HEK293 (cell line): ENCODE data around the gene HRK.

ENCODE experiments used
- ATF2 ChIP-seq: fragments of 450-650 bp; formaldehyde crosslinking; IDR thresholded peaks from 2 replicates; pipeline ENCODE4 v1.5.1; 2016; ENCODE audit warnings: missing biosample characterization, missing genetic modification characterization, low read depth
- BCL11A ChIP-seq: fragments of 450-650 bp; formaldehyde crosslinking; IDR thresholded peaks from 2 replicates; pipeline ENCODE4 v1.5.1; 2016; ENCODE audit warnings: low read depth, missing biosample characterization, missing genetic modification characterization
- CTCF ChIP-seq: fragments of 450-650 bp; formaldehyde crosslinking; IDR thresholded peaks from 2 replicates; pipeline ENCODE4 v1.5.1; 2016; ENCODE audit warnings: missing biosample characterization, missing genetic modification characterization
- FEZF1 ChIP-seq: fragments of 450-650 bp; formaldehyde crosslinking; IDR thresholded peaks from 2 replicates; pipeline ENCODE4 v1.5.1; 2016; ENCODE audit warnings: missing biosample characterization, missing genetic modification characterization
- HOXA7 ChIP-seq: sonication (generic); formaldehyde crosslinking; IDR thresholded peaks from 2 replicates; pipeline ENCODE4 v1.8.1; 2022; ENCODE audit warnings: missing genetic modification reagents, borderline replicate concordance
- ZNF146 ChIP-seq: fragments of 450-650 bp; formaldehyde crosslinking; IDR thresholded peaks from 2 replicates; pipeline ENCODE4 v1.5.1; 2016; ENCODE audit warnings: missing biosample characterization, missing genetic modification characterization
- ZNF24 ChIP-seq: fragments of 450-650 bp; formaldehyde crosslinking; IDR thresholded peaks from 2 replicates; pipeline ENCODE4 v1.5.1; 2016; ENCODE audit warnings: missing biosample characterization, missing genetic modification characterization
- ZNF341 ChIP-seq: fragments of 450-650 bp; formaldehyde crosslinking; IDR thresholded peaks from 2 replicates; pipeline ENCODE4; 2016; ENCODE audit warnings: low read depth, missing biosample characterization, missing genetic modification characterization
- ZNF549 ChIP-seq: fragments of 450-650 bp; IDR thresholded peaks from 2 replicates; pipeline ENCODE4 v1.5.1; 2018; ENCODE audit warnings: missing biosample characterization, missing genetic modification characterization, mild to moderate bottlenecking, inconsistent platforms, moderate library complexity
- ZNF843 ChIP-seq: fragments of 450-650 bp; formaldehyde crosslinking; IDR thresholded peaks from 2 replicates; pipeline ENCODE4 v1.5.1; 2016; ENCODE audit warnings: missing biosample characterization, missing genetic modification characterization
- TF ChIP-seq, protein P1 (sequence below): fragments of 450-650 bp; formaldehyde crosslinking; IDR thresholded peaks from 2 replicates; pipeline ENCODE4 v1.5.1; 2016; ENCODE audit warnings: missing biosample characterization, missing genetic modification characterization
- TF ChIP-seq, protein P2 (sequence below): fragments of 450-650 bp; formaldehyde crosslinking; IDR thresholded peaks from 2 replicates; pipeline ENCODE4 v1.5.1; 2016; ENCODE audit warnings: missing biosample characterization, missing genetic modification characterization, borderline replicate concordance

GRCh38 chr12:116820064-116820656 is 61.1 kb downstream of the HRK start:
- TF ChIP-seq ZNF341 (tag by site-specific recombination) (no peak), CTCF (no peak), ZNF146 (no peak), BCL11A (no peak), HOXA7 (CRISPR knock-in tag) (no peak), ZNF549 (tag by site-specific recombination) (no peak), FEZF1 (no peak), ZNF24 (tag by site-specific recombination) (no peak), ATF2 (no peak), ZNF843 (no peak)
- TF ChIP-seq, protein P1, sequence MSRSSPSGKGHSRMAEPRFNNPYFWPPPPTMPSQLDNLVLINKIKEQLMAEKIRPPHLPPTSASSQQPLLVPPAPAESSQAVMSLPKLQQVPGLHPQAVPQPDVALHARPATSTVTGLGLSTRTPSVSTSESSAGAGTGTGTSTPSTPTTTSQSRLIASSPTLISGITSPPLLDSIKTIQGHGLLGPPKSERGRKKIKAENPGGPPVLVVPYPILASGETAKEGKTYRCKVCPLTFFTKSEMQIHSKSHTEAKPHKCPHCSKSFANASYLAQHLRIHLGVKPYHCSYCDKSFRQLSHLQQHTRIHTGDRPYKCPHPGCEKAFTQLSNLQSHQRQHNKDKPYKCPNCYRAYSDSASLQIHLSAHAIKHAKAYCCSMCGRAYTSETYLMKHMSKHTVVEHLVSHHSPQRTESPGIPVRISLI (tag by site-specific recombination): no peak
- TF ChIP-seq, protein P2, sequence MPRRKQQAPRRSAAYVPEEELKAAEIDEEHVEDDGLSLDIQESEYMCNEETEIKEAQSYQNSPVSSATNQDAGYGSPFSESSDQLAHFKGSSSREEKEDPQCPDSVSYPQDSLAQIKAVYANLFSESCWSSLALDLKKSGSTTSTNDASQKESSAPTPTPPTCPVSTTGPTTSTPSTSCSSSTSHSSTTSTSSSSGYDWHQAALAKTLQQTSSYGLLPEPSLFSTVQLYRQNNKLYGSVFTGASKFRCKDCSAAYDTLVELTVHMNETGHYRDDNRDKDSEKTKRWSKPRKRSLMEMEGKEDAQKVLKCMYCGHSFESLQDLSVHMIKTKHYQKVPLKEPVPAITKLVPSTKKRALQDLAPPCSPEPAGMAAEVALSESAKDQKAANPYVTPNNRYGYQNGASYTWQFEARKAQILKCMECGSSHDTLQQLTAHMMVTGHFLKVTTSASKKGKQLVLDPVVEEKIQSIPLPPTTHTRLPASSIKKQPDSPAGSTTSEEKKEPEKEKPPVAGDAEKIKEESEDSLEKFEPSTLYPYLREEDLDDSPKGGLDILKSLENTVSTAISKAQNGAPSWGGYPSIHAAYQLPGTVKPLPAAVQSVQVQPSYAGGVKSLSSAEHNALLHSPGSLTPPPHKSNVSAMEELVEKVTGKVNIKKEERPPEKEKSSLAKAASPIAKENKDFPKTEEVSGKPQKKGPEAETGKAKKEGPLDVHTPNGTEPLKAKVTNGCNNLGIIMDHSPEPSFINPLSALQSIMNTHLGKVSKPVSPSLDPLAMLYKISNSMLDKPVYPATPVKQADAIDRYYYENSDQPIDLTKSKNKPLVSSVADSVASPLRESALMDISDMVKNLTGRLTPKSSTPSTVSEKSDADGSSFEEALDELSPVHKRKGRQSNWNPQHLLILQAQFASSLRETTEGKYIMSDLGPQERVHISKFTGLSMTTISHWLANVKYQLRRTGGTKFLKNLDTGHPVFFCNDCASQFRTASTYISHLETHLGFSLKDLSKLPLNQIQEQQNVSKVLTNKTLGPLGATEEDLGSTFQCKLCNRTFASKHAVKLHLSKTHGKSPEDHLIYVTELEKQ (tag by site-specific recombination): no peak
